GM12865 (cell line): ENCODE data around the gene MED20.

Experiments
- DNase-seq: peaks from one replicate; pipeline ENCODE4 v3.0.0; 2010; ENCODE audit warnings: low read depth
- H3K4me3 ChIP-seq: 2 replicates; pipeline ENCODE4 v1.5.1; 2011; ENCODE audit warnings: mild to moderate bottlenecking, low read depth, low read length, control low read depth
- CTCF ChIP-seq: IDR thresholded peaks from 2 replicates; pipeline ENCODE4 v1.5.1; 2011; ENCODE audit warnings: low read length, control low read depth, low read depth, inconsistent platforms; ENCODE audit not compliant: insufficient read depth; ENCODE audit errors: missing control alignments

MED20 gene

GRCh38 chr6:41900861-41901260 is 20.1 kb downstream of the MED20 start:
- no peak for DNase-seq
- no peak for TF ChIP-seq CTCF
- H3K4me3 ChIP-seq: no peak overlapping the region

- TF ChIP-seq CTCF: no peak
- peak overlapping the region; percentile 82 for H3K4me3 ChIP-seq
- no peak for DNase-seq
These were observed 24.7 kb downstream of the MED20 start for GRCh38 chr6:41896281-41896680.

GRCh38 chr6:41895300-41896233 is 25.4 kb downstream of the MED20 start, which contains the start of gene USP49:
TSS of gene USP49 (minus strand) at chr6:41895375. CDS start at chr6:41806983, 88,392 bp downstream.
- TF ChIP-seq CTCF: no peak
- peak within 1 kb of the TSS; percentile 82 for H3K4me3 ChIP-seq
- peak; percentile 92 for DNase-seq

- no peak for DNase-seq
- TF ChIP-seq CTCF: no peak
- peak overlapping the region; percentile 82 for H3K4me3 ChIP-seq
These were observed 26.3 kb downstream of the MED20 start for GRCh38 chr6:41894366-41895299.

- H3K4me3 ChIP-seq: no peak overlapping the region
- no peak for TF ChIP-seq CTCF
- no peak for DNase-seq
These were observed 27.9 kb downstream of the MED20 start for GRCh38 chr6:41892921-41893564.

- no peak overlapping the region for H3K4me3 ChIP-seq
- TF ChIP-seq CTCF: no peak
- DNase-seq: no peak
These were observed 33.6 kb downstream of the MED20 start for GRCh38 chr6:41887331-41887751.
